A673 (cell line): ENCODE measurements around the gene UFC1.

Experiments used
- CTCF ChIP-seq: fragments of 300-800, 200-600 bp; sonication (generic); conservative IDR thresholded peaks from 2 replicates; pipeline ENCODE4 v1.5.1; 2017; ENCODE audit warnings: low read depth, mild to moderate bottlenecking, antibody characterized with exemption, low read length, moderate library complexity, mixed read lengths
- EZH2 ChIP-seq: fragments of 200-600 bp; sonication (generic); IDR thresholded peaks from 2 replicates; pipeline ENCODE4 v1.6.1; 2017; ENCODE audit warnings: borderline replicate concordance, low read depth, mild to moderate bottlenecking, mixed read lengths, antibody characterized with exemption, low read length; ENCODE audit not compliant: poor library complexity, severe bottlenecking

DNA sequence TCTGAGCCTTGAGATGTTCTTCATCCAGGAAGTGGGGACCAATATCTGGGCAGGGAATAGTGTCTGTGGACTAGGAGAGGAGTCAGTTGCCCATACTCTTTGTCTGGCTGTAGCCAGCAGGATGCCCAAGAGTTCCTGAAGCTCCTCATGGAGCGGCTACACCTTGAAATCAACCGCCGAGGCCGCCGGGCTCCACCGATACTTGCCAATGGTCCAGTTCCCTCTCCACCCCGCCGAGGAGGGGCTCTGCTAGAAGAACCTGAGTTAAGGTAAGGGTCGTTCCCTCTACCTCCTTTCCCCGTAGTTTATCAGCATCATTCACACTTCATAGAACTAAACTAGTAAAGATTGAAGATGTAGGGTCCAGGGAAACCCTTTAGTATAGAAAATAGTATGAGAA, 9.0 kb downstream of the UFC1 start:
- TF ChIP-seq CTCF (no peak), EZH2 (no peak)
